NCI-H2081 (cell line): ENCODE data around the gene ABRAXAS1.

Experiments
- DNase-seq, 2 experiments: peaks; one replicate each; lab custom pipeline; 2025; lab: John Stamatoyannopoulos, UW

Gene ABRAXAS1

DNA sequence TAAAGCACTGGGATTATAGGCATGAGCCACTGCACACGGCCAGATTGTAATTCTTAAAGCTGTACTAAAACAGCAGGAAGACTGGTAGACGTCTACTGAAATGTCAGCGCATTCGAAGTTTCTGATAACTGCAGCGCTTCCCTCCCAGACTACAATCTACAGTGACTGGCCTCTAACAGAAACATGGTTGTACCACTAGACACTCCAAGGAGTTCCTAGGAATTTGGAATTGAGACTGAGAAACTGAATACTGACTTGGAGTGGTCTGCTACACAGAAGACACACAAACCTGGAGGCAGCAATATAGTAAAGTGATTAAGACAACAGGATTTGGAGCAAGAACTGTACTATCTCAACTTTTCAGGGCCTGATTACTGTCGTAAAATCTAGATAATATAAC is 30.2 kb downstream of the ABRAXAS1 start:
- DNase-seq = no peak

DNA sequence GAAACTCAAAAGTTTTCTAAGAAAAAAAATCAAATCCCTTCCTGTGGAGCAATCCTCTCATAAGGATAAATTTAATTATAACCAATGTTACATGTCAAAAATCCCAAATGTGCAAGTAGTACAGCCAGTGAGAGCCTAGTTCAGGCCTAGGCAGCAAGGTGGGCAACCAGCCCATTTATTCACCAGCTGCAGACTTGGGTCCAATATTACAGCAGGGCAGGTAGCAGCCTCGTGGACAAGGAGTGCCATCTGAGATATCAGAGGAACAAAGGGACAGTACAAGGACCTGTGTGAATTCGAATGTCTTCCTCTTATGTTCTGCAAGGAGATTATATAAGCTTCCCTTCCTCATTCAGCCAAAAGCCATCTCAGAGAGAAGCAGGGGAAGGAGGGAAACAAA is 35.9 kb downstream of the ABRAXAS1 start:
- no peak for DNase-seq

DNA sequence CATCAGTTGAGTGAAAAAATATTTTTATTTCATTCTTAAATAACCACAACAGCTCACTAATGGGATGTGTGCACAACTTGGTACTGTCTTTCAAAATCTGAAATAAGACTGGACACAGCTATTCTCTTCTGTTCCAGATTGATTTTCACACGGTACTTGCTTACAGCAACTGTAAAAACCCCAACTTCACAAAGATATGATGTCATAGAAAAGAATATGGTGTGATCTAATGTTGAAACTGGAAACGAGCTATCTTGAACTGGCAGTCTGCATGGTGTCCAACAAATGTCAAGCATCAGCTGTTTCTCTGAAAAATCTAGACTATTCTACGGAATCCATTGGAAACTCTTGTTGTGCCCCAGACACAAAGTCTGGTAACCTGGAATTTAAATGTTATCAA is 44.0 kb downstream of the ABRAXAS1 start:
- DNase-seq = no peak

DNA sequence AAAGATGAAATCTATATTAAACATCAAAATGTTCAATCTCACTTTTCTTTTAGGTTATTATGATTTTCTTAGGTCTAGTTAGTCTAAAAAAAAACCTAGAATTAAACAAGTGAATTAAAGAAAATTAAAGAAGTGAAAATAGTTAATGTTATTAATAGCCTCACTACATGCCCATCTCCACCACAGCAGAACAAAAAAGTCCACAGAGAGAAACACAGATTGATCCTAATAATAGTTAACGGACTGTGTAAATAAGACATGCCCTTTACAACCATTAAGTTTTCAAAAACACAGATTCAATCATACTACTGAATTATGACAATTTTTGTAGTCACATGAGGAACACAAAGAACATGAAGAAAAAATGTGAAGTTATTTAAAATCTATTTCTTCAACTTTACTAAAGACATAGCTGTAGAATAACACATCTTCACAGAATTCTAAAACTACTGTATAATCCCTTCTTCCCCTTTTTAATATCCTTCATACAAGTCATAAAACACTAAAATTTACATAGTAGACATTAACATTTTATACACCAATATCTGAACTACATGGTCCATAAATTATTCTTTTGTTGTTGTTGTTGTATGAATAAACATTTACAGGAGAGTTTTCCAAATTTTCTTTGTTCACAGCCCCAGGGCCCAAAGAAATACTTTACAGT is 44.6 kb downstream of the ABRAXAS1 start:
- no peak for DNase-seq

DNA sequence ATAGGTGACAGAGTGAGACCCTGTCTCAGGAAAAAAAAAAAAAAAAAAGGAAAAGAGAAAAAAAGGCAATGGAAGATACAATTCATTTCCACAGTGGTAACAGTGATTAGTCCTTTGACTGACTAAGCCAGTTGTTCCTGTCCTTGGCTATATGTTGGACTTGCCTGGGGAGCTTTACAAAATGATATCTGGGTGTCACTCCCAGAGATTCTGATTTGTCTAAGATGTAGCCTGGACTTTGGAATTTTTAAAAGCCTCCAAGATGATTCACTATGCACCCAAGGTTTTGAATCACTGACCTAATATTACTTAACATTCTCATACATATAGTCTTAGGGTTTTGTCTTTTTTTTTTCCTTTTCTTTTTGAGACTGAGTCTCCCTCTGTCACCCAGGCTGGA is 46.2 kb downstream of the ABRAXAS1 start:
- no peak for DNase-seq

DNA sequence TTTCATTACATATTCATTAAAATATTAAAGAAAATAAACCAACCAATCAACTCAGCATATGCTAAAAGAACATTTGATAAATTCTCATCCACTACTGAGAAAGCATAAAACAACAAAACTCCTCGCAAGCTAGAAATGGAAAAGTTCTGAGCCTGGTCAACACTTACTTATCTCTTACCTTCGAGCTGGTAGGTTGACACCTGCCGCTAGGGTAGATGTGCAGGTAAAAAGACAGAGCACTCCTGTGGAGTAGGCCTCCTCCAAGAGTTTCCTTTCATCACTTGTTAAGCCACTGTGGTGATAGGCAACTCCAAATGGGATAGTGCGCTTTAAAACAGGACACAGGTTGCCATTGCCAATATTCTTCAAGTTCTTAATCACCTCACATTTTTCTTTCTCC is 48.2 kb downstream of the ABRAXAS1 start:
- no peak for DNase-seq

DNA sequence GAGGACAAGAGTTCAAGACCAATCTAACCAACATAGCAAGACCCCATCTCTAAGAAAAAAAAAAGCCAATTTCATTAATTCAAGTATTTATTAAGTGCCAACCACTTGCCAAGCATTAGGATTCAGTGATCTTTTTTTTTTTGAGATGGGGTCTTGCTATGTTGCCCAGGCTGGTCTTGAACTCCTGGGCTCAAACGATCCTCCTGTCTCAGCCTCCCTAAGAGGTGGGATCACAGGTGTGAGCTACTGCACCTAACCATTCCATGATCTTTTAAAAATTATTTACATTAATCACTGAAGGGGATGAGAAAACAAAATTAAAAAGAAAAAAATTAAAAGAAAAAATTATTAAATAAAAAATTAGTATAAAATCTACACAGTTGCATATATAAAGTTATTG is 53.7 kb downstream of the ABRAXAS1 start:
- DNase-seq = no peak

DNA sequence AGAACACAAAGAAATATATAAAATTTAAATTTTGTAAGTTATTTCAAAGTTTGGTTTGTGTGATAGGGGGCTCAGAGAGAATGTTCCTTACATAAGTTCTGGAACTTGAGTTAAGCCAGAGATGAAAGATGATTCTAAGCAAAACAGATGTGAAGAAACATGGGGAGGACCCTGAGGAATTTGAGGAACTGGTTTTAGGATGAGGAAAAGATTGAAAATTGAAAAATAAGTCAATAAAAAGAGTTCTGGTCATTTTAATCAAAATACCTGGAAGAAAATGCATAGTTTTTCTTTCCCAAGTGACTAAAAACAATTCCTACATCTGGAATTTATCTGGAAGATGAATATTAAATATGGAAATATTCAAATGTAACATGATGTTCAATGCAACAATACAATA is 66.7 kb downstream of the ABRAXAS1 start:
- DNase-seq = no peak

DNA sequence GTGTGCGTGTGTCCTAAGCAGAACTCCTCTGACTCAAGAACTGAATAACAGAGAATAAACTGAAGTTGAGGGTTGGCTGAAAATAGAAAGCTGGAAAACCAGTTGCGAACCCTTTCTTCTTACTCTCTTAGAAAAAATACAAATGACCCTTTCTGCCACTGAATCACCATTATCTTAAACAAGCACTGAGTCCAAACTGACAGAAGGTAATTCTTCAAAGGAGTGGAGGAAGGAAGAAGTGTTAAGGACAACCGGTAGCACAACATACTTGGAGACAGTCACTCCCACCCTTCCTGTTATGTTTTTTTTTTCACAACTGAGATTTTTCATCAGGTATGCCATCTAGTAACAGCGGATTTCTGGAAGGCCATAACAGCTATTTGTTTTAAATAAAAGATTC is 67.3 kb downstream of the ABRAXAS1 start:
- DNase-seq = no peak

DNA sequence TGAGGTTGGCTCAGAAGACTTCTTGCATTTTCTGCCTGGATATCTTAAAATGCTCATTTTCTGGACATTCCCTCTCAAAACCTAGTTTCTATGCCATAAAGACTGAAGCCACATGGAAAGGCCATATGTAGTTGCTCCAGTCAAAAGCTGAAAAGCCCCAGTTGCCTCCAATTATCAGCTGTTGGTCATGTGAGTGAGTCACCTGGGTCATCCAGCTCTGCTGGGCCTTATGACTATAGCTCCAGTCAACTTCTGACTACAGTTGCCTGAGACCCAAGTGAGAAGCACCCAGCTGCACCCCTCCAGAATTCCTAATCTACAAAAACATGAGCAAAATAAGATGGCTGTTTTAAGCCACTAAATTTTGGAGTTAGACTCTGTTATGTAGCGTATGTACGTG is 71.2 kb downstream of the ABRAXAS1 start:
- no peak for DNase-seq
